HepG2 (cell line): Measurements from ENCODE around the gene AIF1. TPM values are rescaled to one million over a fixed set of nuclear protein-coding genes. Genes with fewer than 3 reads are reported as not detected.

ENCODE experiments used
- ASH2L ChIP-seq: fragments of 300-600, 200-600 bp; sonication (generic); IDR thresholded peaks from 2 replicates; pipeline ENCODE4 v1.7.0; 2017; ENCODE audit warnings: low read depth, mild to moderate bottlenecking, moderate library complexity, mixed read lengths, low read length; ENCODE audit not compliant: insufficient read length
- FUBP1 ChIP-seq: sonication (generic); formaldehyde crosslinking; IDR thresholded peaks from 2 replicates; pipeline ENCODE4 v1.5.1; 2020; ENCODE audit warnings: missing genetic modification reagents, mild to moderate bottlenecking, borderline replicate concordance
- GATAD1 ChIP-seq: IDR thresholded peaks from 2 replicates; pipeline ENCODE4 v1.6.1; 2016; ENCODE audit warnings: missing genetic modification reagents, missing compliant biosample characterization
- GLMP ChIP-seq: sonication (generic); formaldehyde crosslinking; IDR thresholded peaks from 2 replicates; pipeline ENCODE4 v1.9.0; 2021; ENCODE audit warnings: missing genetic modification reagents, mild to moderate bottlenecking, borderline replicate concordance
- HDAC1 ChIP-seq: sonication (generic); formaldehyde crosslinking; IDR thresholded peaks from 2 replicates; pipeline ENCODE4 v1.5.1; 2020; ENCODE audit warnings: mild to moderate bottlenecking, missing genetic modification reagents
- JDP2 ChIP-seq: sonication (generic); formaldehyde crosslinking; IDR thresholded peaks from 2 replicates; pipeline ENCODE4 v1.8.1; 2022; ENCODE audit warnings: missing genetic modification reagents, borderline replicate concordance
- MXD4 ChIP-seq: IDR thresholded peaks from 2 replicates; pipeline ENCODE4 v1.6.1; 2016; ENCODE audit warnings: mild to moderate bottlenecking, missing biosample characterization, missing genetic modification reagents
- NCOR1 ChIP-seq: fragments of 200-600 bp; sonication (generic); IDR thresholded peaks from 2 replicates; pipeline ENCODE4 v1.7.0; 2017; ENCODE audit warnings: antibody characterized with exemption, low read length, borderline replicate concordance
- NFIC ChIP-seq: IDR thresholded peaks from 2 replicates; pipeline ENCODE4 v1.6.1; 2012; ENCODE audit warnings: mild to moderate bottlenecking, low read length, inconsistent platforms
- NR2C2 ChIP-seq: sonication (generic); formaldehyde crosslinking; IDR thresholded peaks from 2 replicates; pipeline ENCODE4 v1.4.0; 2020; ENCODE audit warnings: missing genetic modification reagents, mild to moderate bottlenecking, moderate library complexity, borderline replicate concordance
- PAXIP1 ChIP-seq: sonication (generic); formaldehyde crosslinking; conservative IDR thresholded peaks from 2 replicates; pipeline ENCODE4 v1.4.0; 2020; ENCODE audit warnings: mild to moderate bottlenecking, missing genetic modification reagents, moderate library complexity
- SIX4 ChIP-seq: sonication (generic); formaldehyde crosslinking; IDR thresholded peaks from 2 replicates; pipeline ENCODE4 v1.4.0; 2020; ENCODE audit warnings: missing genetic modification reagents
- SKI ChIP-seq: fragments of 450-650 bp; IDR thresholded peaks from one replicate; pipeline ENCODE4 v1.6.1; 2018; ENCODE audit warnings: mild to moderate bottlenecking; ENCODE audit not compliant: partially characterized antibody
- SMARCC2 ChIP-seq: fragments of 450-650 bp; IDR thresholded peaks from 2 replicates; pipeline ENCODE4 v1.6.1; 2017; ENCODE audit warnings: antibody characterized with exemption, mild to moderate bottlenecking
- SRF ChIP-seq: IDR thresholded peaks from 2 replicates; pipeline ENCODE4 v1.6.1; 2011; ENCODE audit warnings: mild to moderate bottlenecking, low read depth, low read length, moderate library complexity
- ZBTB33 ChIP-seq: sonication (generic); formaldehyde crosslinking; IDR thresholded peaks from 2 replicates; pipeline ENCODE4 v1.4.0; 2020; ENCODE audit warnings: missing genetic modification reagents
- ZFAT ChIP-seq: sonication (generic); formaldehyde crosslinking; conservative IDR thresholded peaks from 2 replicates; pipeline ENCODE4 v1.8.1; 2023; ENCODE audit warnings: missing genetic modification reagents, inconsistent platforms
- ZKSCAN5 ChIP-seq: sonication (generic); formaldehyde crosslinking; IDR thresholded peaks from 2 replicates; pipeline ENCODE4 v1.5.1; 2020; ENCODE audit warnings: mild to moderate bottlenecking, missing genetic modification reagents
- ZMAT5 ChIP-seq: sonication (generic); formaldehyde crosslinking; IDR thresholded peaks from 2 replicates; pipeline ENCODE4 v1.5.0; 2020; ENCODE audit warnings: mild to moderate bottlenecking, low read depth, missing genetic modification reagents, borderline replicate concordance
- ZNF772 ChIP-seq: sonication (generic); formaldehyde crosslinking; IDR thresholded peaks from 2 replicates; pipeline ENCODE4 v1.5.0; 2020; ENCODE audit warnings: mild to moderate bottlenecking, missing genetic modification reagents
- polyA plus RNA-seq, 8 experiments: library from polyadenylated mRNA; depleted of rRNA in 3 of 8; stranded (reverse) in 7 of 8; unstranded in 1 of 8; fragments of >200 nt; fragmentation: Illumina TruSeq in 4 of 8; extraction: Trizol in 4 of 8; gene quantifications; 2 replicates each; pipeline versions ENCODE4 v1.2.1 to v1.2.3, GENCODE V29; 2011 to 2016; ENCODE audit warnings: low read depth in 4 of 8, missing spikeins in 1 of 8, mixed read lengths in 1 of 8; ENCODE audit not compliant: insufficient read depth in 1 of 8
- total RNA-seq, 5 experiments: library from RNA; depleted of rRNA; stranded (reverse); fragments of >200 nt; fragmentation: Illumina TruSeq; extraction: Trizol; gene quantifications; 2 replicates each; pipeline ENCODE4 v1.2.3, GENCODE V29; 2016; ENCODE audit warnings: low read depth in 1 of 5

The AIF1 gene
- total and polyA plus RNA-seq, 2 of the 13 experiments (the other 11 are each of a cell fraction or from before 2014, with no cell fraction given), result 1.5 TPM; not detected in 1

GRCh38 chr6:31655349-31656237 is 40.6 kb downstream of the AIF1 start, which contains the start of gene APOM (continued):
- peak; percentile 97 for TF ChIP-seq NR2C2
- 0 out of 2 replicates have a peak, but pooled peaks have one; percentile 40 for TF ChIP-seq MXD4 (CRISPR knock-in tag)
- TF ChIP-seq ZKSCAN5 (CRISPR knock-in tag), result 0 out of 2 replicates have a peak, but pooled peaks have one; percentile 45
- peak; percentile 96 for TF ChIP-seq NCOR1
- TF ChIP-seq SKI, result peak; percentile 10
- peak; percentile 51 for TF ChIP-seq SRF
- no peak for TF ChIP-seq NFIC
- peak; percentile 79; the same call in 1 of the 2 replicates for TF ChIP-seq ZBTB33
- TF ChIP-seq ZMAT5 (CRISPR knock-in tag), result no peak
- TF ChIP-seq ZNF772, result peak; percentile 98
- no peak for TF ChIP-seq ZFAT (CRISPR knock-in tag)
- TF ChIP-seq GLMP, result no peak
- TF ChIP-seq PAXIP1, result peak; percentile 100
- TF ChIP-seq HDAC1 (CRISPR knock-in tag), result peak; percentile 99
- peak; percentile 82 for TF ChIP-seq GATAD1 (CRISPR knock-in tag)
- TF ChIP-seq SIX4, result peak; percentile 54; the same call in 1 of the 2 replicates
- TF ChIP-seq FUBP1 (CRISPR knock-in tag), result peak; percentile 85
- TF ChIP-seq SMARCC2, result no peak
- TF ChIP-seq JDP2 (CRISPR knock-in tag), result no peak; the same call in 1 of the 2 replicates
- peak; percentile 92 for TF ChIP-seq ASH2L
